ENCODE data around the gene WDR37.
"Not testable (repeated sequence)": the region's sequence is repeated elsewhere in the genome, so short reads cannot be mapped to it uniquely, and the experiment has no call there.

Gene WDR37

DNA sequence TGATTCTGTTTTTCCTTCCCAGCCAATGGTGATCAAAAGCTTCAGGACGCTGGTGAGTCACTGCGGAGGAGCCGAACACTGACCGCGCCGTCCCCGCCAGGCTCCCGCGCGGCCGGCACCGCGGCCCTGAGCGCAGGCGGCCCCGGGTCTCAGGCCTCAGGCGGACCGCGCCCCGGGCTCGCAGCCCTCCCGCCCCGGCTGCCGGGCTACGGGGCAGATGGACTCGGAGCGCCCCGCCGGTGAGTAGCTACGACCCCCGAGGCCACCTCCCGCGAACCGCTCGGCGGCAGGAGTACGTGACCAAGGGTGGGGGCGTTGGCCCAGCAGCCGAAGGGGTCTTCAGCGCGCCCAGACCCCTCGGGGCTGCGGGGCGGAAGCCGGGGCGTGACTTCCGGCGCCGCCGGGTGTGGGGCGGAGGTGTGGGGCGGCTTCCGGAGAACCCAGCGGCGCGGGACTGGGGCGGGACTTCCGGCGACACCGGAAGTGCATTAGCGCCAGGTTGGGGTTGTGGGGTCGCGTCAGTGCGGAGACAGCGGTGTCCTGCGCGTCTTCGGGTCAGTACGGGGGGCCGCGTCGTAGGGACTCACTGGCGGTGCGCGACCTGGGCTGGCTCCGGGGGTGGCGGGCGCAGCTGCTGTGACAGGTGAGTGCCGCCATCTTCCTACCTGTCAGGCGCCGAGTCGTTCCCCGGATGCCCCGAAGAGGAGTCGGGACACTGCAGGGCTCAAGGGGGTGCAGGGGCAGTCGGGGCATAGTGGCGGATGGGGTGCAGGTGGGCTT, at the start of gene WDR37:
WDR37 (plus strand) TSS at position 60 of the 780 bp plus-strand sequence. CDS start 15,771 bp downstream, outside the sequence.
- DNase-seq (ENCODE audit: low spot score) = peak; percentile 92

DNA sequence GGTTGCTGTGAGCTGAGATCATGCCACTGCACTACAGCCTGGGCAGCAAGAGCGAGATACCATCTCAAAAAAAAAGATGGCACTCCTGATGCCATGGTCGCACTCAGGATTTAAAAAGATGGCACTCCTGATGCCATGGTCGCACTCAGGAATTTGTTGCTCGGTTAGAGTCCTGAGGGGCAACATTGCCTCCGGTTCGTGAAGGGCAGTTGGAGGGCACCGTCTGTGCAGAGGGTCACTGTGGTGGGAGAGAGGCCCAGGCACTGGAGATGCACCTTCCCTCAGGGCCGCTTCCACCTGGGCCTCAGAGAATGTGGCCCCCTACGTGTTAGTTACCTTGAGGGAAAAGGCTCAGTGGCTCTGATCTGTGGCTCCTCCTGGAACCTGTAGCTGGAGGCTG, 49.6 kb upstream of the WDR37 start:
- DNase-seq (ENCODE audit: low spot score) = no peak

DNA sequence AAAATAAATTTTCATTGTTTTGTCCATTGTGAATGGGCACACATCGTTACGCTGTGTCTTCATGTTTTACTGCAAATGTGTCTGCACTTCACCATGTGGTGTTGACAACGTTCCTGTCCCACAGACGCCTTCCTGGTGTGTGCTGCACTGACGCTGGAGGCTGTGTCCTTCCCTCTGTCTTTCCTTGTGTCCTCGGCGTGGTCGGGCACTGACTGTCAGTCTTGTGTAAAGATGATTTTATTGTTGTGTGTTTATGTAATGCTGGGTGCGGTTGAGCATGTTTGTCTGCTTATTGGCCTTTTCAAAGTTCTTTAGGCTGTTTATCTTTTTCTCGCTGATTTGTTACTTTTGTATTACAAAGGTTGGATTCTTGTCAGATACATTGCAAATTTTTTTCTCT, 48.6 kb upstream of the WDR37 start:
- no peak for DNase-seq (ENCODE audit: low spot score)

DNA sequence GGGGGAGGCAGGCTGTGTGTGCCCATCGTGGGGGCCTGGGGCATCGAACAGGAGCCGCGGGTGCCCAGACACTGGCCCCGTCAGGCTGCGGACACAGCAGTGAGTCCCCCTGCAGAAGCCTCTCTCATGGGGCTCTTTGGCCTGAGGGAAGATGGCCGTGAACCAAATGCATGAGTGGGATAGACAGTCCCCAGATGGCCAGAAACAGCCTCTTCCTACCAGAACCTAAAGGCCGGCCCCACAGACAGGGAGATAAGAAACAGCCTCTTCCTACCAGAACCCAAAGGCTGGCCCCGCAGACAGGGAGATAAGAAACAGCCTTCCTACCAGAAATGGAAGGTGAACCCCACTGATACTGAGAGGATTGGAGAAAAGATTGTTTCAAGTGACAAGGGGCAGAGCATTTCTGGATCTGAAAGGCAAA, 47.1 kb upstream of the WDR37 start:
- no peak for DNase-seq (ENCODE audit: low spot score)

GRCh38 chr10:1009947-1010346, 46.2 kb upstream of the WDR37 start:
- not testable (repeated sequence) for DNase-seq (ENCODE audit: low spot score)

- DNase-seq (ENCODE audit: low spot score) = no peak
Measured at GRCh38 chr10:1010703-1011102, 45.5 kb upstream of the WDR37 start.

GRCh38 chr10:1011696-1012095, 44.5 kb upstream of the WDR37 start:
- no peak for DNase-seq (ENCODE audit: low spot score)

- no peak for DNase-seq (ENCODE audit: low spot score)
Measured at GRCh38 chr10:1015688-1016087, 40.5 kb upstream of the WDR37 start.

DNA sequence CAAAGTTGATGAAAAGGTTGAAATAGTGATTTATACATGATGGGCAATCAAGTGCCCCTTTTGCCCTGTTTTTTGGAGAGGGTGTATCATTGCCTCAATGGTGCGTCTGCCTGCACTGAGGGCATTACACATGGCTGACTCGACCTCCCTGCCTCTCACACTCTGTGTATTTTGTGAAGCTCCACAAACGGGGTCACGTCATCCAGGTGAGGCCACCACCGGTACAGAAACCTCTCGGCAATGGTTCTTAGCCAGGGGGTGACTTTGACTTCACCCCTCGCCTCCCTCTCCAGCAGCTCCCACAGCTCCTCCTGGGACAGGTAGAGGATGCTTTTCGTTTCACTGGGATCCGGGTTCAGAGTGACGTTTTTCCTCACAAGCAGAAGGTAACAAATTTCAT, 36.8 kb upstream of the WDR37 start:
- no peak for DNase-seq (ENCODE audit: low spot score)

DNA sequence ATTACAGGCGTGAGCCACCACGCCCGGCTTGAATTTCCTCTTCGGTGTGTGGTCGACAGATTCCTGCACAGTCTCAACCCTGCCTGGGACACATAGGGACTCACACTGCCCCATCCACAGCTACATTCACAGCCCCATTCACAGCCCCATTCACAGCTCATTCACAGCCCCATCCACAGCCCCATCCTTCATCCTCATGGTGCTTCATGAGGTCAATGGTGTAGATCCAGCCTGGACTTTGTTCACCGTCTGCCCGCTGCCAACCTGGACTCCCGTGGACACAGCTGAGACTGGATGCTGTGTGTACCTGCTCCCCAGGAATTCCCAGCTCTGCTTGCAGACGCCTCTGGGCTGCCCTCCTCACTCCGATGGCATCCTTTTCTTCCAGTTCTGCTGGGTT, 35.7 kb upstream of the WDR37 start:
- DNase-seq (ENCODE audit: low spot score) = no peak

GRCh38 chr10:1020958-1021357, 35.2 kb upstream of the WDR37 start:
- no peak for DNase-seq (ENCODE audit: low spot score)

DNA sequence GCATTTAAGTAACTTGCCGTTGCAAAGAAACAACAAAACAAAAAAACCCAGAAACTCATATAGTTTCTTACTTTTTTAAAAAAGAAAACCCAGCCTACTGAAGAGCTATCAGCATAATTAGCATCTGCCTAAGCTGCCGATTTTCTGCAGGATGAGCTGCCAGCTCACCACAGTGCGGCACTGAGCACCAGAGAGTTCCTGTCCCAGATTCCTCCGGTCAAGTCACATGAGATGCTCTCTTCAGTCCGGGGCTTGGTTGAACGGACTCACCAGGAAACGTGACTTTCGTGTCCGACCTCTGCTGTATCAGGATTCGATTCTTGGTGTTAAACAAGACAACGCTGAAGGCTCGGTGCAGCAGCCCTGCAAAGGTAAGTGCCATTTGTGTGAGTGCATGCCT, 33.8 kb upstream of the WDR37 start:
- DNase-seq (ENCODE audit: low spot score) = no peak

GRCh38 chr10:1024103-1024502, 32.1 kb upstream of the WDR37 start:
- DNase-seq (ENCODE audit: low spot score) = no peak

DNA sequence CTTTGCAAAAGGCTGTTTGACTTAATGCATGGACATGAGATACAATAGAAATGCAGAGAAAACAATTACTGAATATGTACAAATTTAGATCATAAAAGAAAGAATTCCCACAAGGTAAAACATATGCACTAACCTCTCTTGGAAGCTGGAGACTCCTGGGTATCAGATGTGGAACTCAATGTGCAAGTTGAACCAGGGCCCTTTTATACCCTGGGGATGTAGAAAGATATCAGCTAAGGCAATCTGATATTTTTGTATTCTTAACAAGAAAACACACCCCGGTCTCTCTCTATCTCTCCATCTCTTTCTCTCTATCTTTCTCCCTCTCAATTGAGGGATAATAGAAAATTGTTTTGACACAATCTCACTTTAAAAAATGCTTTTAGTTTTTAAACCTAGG, 30.5 kb upstream of the WDR37 start, which contains the start of gene IDI2:
IDI2 (minus strand) TSS at position 177 of the 400 bp plus-strand sequence. CDS start 1,136 bp downstream, outside the sequence.
- DNase-seq (ENCODE audit: low spot score) = no peak

GRCh38 chr10:1026578-1026977, 29.6 kb upstream of the WDR37 start:
- no peak for DNase-seq (ENCODE audit: low spot score)

- DNase-seq (ENCODE audit: low spot score) = no peak
Measured at GRCh38 chr10:1029838-1030237, 26.3 kb upstream of the WDR37 start.

GRCh38 chr10:1033601-1034000, 22.6 kb upstream of the WDR37 start:
- DNase-seq (ENCODE audit: low spot score) = no peak

DNA sequence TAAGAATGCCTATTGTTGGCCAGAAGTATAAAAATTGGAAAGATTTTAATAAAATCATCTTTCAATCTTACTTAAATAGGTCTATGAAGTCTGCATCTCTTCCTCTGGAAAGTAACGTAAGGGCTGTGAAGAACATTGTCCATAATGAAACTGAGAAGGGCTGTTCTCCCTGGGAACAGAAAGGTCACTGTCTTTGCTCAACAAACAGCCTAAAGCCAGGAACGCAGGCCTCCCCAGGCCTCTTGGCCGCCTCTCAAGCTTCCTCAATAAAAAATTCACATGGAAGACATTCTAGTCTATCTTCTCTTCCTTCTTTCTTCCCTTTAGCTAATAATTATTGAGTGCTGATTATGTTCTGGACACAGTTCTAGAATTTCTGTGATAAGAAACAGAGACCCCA, 21.4 kb upstream of the WDR37 start:
- no peak for DNase-seq (ENCODE audit: low spot score)

GRCh38 chr10:1035201-1035600, 21.0 kb upstream of the WDR37 start:
- DNase-seq (ENCODE audit: low spot score) = no peak

GRCh38 chr10:1036341-1036791, 19.8 kb upstream of the WDR37 start:
- no peak for DNase-seq (ENCODE audit: low spot score)

- no peak for DNase-seq (ENCODE audit: low spot score)
Measured at GRCh38 chr10:1037098-1037497, 19.1 kb upstream of the WDR37 start.

GRCh38 chr10:1038769-1039168, 17.4 kb upstream of the WDR37 start:
- DNase-seq (ENCODE audit: low spot score) = not testable (repeated sequence)

DNA sequence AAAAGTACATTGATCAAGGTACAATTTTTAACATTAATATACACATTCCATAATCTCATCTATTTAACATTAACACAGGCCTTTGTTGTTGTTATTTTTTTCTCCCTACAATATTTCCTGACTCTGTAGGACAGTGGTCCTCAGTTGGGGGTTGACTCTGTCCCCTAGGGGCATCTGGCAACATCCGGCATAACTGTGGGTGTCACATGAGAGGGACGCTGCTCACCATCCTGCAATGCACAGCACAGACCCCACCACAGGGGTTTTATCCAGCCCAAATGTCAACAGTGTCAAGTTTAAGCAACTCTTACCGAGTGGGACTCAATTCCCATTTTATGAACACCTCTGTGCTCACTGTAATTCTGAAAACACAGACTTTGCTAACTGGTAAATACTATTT, 16.1 kb upstream of the WDR37 start:
- DNase-seq (ENCODE audit: low spot score) = no peak

- DNase-seq (ENCODE audit: low spot score) = no peak
Measured at GRCh38 chr10:1041514-1041913, 14.7 kb upstream of the WDR37 start.

Data from germinal center (tissue), 1 donor.